ENCODE measurements around the gene OR4K1.
"Not testable (repeated sequence)": the region's sequence is repeated elsewhere in the genome, so short reads cannot be mapped to it uniquely, and the experiment has no call there.

OR4K1 gene, protein sequence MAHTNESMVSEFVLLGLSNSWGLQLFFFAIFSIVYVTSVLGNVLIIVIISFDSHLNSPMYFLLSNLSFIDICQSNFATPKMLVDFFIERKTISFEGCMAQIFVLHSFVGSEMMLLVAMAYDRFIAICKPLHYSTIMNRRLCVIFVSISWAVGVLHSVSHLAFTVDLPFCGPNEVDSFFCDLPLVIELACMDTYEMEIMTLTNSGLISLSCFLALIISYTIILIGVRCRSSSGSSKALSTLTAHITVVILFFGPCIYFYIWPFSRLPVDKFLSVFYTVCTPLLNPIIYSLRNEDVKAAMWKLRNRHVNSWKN

DNA sequence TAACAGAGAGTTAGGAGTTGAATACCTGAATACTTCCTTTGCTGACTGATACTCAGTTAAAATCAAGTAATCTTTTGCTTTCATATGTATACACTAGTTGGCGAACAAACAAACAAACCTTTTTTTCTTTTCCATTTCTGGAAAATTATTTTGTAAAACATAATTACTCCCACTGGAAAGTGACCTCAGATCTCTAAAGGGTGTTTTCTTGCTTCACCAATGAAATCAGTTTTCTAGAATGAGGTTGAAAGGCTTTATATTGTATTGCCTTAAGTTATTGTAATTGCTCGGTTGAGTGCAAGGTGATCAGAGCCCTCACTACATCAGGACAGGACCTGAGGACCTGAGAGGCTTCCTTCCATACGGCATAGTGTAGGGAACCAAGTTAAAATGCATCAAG, at the start of gene OR4K1:
TSS of gene OR4K1 (plus strand) at position 301 of the 400 bp plus-strand sequence. CDS start 4,750 bp downstream, outside the sequence.
- DNase-seq: no peak

DNA sequence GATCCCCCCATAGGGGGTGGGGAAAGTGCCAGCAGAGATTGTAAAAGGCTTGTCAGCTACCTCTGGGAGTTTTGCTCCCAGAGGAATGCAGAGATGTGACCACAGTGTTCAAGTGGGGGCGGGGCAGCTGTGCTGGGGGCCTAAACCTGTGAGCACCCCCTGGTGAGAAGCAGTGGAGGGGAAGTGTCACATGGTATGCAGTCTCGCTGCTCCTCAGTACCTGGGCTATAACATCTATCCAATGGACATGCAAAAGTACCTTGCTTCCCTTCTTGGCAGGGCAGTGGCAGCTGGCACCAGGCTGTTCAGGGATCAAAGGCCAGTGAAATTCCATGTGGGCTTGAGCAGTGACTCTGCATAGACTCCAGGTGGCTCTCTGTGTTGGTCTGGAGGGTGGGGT, 35.4 kb upstream of the OR4K1 start:
- no peak for DNase-seq

DNA sequence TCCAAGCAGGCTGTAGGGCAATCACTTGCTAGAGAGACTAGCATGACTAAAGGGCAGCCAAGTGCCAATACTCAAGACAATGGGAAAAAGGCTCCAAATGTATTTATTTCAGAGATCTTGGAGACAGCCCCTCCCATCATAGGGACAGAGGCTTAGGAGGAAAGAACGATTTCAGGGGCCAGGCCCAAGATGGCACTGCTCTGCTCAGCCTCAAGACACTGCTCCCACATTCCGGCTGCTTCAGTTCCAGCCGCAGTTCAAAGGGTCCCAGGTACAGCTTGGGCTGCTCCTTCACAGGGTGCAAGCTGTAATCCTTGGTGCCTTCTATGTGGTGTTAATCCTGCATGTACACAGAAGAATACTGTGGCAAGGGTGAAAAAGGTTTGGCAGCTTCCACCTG, 29.7 kb upstream of the OR4K1 start:
- DNase-seq: no peak

DNA sequence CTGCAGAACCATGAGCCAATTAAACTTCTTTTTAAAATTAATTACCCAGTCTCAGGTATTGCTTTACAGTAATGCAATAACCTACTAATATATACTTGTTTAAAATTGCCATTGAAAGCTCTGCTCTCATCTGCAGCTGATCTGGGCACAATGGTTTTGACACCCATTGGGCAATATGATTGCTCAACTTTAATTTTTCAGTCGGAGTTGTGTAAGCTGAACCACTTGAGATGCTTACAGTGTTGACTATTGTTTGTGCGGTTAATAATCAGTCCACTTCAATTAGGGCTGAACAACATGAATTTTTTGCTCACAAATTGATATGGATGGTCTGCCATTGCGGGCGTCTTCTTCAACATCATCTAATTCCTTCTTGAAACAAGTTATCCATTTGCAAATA, 28.3 kb upstream of the OR4K1 start:
- no peak for DNase-seq

DNA sequence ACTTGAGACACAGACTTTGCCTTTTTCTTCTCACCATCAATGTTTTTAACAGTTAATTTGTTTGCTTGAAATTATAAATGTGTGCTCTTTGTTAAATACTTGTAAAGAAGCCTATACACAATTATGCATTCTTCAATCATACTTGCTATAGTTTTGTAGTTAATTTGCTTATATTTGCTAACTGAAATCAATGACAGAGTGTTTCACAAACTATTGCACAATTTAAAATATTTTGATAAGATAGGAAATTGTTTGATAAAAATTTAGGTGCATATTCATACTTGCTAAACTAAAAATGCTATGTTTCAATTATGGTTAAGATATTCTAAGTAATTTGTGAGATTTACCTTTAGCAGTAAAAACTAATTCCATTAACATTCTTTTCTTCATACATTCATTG, 24.1 kb upstream of the OR4K1 start:
- DNase-seq: no peak

DNA sequence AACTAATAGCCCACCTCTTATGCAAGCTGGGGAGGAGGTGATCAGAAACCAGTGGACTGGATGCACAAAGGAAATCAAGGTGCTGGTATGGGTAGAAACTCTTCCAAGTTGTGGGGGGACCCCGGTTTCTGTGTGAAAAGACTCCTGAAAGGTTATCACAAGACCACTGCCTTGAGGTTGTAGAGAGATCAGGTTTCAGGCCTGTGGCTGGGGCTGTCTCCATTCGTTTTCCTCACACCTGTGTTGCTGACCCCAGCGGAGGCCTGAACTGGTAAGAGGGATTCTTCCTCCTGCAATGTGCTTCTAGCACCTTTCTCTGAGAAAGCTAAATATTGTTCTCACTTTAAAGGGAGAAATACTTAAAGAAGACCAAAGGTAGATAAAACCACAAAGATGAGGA, 19.6 kb upstream of the OR4K1 start:
- DNase-seq: no peak

DNA sequence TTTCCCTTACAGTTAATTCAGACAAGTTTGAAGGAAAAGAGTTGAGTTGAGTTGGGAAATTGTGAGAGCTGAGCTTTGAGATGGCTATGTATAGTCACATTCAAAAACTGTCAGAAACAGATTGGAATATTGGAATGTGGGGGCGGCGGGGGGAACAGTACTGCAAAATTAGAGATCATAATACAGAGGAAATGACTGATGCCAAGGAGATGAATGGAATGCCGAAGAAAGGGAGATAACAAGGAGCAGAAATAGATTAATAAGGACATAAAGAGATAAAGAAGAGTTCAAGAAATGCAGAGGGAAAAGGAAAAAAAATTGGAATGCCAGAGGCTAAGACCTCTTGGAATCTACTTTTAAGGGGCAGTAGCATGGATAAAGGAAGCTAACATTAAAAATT, 13.5 kb upstream of the OR4K1 start:
- no peak for DNase-seq

DNA sequence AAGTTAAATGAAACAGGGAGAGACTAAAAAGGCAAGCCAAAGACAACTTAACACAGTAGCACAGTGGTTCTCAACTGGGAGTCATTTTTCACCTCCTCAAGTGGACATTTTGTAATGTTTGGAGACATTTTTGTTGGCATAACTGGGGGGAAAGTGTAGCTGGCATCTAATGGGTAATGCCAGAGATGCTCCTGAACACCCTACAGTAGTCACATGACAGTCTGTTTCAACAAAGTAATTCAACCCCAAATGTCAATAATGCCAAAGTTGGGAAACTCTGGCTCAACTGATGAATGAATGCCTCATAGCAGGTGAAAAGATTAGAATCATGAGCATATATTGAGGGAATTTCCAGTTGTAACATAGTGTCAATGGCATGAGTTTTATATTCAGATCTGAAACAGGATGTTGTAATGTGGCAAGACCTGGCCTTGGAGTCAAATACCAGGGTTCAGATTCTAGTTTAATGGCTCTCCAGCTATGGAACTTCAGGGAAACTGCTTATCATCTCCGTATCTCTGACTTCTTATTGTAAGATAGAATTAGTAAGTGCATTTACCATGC, 12.7 kb upstream of the OR4K1 start:
- DNase-seq: no peak

DNA sequence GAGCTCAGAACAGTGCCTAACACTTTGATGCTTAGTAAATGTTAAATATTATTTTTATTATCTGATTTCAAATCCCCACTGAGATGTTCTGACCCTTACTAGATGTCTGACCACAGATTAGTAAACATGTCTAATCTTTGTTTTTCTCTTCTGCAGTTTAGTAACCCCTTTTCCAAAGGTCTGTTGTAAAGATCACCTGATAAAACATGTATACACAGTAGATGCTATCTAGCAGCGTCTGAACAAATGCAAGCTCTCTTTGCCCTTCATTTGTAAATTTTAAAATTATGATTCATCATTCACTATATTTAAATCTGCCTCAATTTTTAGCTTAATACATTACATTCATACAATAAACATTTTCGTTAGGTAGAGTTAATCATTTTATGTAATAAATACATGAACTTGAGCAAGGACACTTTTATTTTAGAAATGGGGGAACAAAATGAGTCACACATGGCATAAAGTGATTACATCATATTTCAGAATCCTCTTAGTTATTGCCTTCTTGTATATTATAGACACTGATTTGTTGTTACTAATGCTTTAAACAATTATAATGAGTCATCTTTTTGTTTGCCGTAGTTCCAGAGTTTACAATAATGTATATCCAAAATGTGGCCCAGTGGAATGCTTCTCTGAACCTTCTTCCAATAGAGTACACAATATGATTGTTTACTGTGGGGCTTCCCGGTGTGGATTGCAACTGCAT, 12.0 kb upstream of the OR4K1 start:
- no peak for DNase-seq

DNA sequence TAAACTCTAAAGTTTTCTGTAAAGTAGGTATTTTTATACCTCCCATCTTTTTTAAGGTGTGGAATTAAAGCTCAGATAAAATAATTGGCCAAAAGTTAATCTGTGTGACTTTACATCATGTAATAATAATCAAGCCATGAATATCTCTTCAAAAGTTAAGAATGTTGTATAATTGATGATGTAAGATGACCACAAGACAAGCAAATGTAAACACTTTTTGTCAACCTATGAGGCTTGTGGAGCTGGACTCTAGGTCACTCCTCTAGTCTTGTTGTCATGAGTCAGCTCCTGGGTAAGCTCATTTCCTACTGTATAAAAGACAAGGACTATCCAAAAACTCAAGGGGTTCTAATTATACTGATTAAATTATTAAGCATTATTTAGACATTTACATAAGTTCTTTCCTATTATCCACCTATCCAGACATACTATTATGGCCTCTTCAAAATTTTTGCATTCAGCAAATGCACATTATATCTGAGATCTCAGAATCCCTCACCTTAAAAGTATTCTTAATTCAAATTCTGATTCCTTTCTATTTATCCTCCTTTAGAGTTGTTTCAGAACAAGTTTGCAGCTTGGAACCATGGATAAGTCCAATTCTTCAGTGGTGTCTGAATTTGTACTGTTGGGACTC, 10.6 kb upstream of the OR4K1 start, which contains the start of gene OR4K5:
TSS of gene OR4K5 (plus strand) at position 587 of the 637 bp plus-strand sequence. CDS start at position 587, 0 bp downstream.
- DNase-seq: no peak

DNA sequence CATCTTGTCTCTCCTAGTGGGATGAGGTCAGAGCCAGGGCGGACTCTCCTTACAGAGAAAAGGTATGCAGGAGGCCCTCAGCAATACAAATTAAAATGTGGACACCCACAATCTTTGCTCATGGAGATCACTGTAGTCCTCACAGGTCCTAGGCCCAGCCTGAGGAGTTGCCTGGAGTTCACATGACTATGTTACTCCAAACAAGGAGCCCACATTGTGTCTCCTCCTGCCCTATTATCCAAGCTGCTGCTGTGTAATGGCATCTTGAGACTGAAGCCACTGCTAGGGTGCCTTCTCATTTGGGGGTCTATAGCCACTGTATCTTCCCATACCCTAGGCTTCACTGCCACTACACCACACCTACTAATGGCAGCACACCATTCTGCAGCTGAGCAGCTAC, 11.0 kb downstream of the OR4K1 start:
- no peak for DNase-seq

DNA sequence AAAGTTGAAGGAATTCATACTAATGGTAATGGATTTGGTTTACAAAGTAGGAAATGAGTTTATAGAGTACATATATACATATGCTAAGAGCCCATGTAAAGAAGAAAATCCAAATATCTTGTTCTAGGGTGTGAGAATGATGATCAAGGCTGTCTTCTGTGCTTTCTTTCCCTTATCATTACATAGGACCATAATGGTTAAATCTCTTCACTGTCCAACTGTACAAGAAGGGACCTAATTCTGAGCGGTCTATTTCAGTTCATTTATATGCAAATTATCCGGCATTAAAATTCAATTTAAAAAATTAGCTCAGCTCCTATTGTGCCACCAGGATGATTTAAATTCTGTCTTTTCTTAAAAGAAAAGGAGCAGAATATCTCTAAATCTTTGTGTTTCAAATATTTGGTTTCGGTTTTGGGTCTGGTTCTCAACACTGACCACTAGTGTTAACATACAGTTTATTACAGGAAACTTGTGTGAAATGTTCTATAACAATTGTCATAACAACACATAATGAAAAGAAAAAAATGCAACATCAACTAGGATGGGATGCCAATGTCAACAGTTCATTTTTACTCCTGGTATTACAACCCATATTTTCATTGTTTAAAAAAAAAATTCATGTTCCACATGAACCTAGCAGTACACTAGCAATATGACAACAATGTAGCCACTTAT, 16.8 kb downstream of the OR4K1 start:
- DNase-seq: no peak

DNA sequence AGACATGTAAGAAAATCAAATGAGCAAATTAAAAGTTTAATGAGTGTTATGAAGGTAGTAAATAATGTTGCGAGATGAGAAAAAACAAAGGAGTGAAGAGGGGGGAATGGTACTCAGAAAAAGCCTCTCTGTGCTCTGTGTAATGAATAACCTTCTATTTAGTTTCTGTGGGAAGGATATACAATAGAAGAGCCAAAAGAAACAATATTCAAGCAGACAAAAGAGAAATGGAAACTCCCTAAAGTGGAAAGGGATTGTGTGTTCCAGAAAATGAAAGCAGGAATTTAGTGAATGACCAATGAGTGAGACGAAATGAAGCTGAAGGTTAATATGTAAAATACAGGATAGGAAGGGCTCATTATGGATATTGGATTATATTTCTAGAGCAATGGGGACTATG, 18.5 kb downstream of the OR4K1 start:
- DNase-seq: no peak

DNA sequence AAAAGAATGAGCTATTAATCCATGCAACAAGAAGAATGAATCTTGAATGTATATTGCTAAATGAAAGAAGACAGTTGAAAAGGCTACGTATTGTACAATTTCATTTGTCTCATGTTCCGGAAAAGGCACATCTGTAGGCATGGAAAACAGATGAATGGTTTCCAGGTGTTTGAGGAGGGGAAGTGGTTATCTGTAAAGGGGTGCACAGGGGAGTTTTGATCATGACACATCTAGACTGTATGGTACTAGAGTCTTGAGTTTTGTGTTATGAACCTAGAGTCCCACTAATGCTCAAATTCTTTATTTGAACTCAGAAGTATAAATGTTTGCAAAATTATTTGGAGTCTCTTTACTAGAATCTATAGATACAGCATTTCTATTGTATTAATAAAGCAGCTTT, 39.0 kb downstream of the OR4K1 start:
- not testable (repeated sequence) for DNase-seq

DNA sequence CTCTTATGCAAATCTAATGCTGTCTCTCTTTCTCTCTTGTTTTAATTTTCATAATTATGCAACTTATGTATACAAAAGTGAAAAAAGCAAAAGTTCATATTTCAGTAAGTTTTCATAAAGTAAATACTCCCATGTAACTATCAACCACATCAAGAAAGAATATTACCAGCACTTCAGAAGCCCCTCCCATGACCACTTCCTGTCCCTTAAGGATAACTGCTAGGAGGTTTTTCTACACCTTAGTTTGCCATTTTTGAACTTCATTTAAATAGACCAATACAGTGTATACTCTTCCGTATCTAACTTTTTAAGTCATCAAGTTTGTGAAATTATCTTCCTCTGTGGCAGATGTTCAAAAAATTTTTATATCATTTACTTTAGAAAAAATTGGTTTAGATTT, 44.1 kb downstream of the OR4K1 start:
- no peak for DNase-seq

DNA sequence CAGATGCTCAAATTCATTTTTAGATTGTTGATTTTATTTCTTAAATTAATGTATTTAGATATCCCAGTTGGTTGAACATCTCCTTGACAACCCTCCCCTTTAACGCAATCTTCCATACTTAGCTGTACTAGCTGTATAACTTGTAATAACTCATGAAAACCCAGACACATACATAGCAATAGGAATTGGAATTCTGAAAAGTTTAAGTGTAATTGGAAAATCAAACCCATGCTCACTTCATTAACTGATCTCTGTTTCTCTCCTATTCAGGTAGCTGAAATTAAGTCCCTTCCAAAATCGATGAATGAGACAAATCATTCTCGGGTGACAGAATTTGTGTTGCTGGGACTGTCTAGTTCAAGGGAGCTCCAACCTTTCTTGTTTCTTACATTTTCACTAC, 44.6 kb downstream of the OR4K1 start, which contains the start of gene OR4K15:
TSS of gene OR4K15 (plus strand) at position 301 of the 400 bp plus-strand sequence. CDS start at position 301, 0 bp downstream.
- DNase-seq: no peak

Data from activated CD8-positive, alpha-beta memory T cell treated with anti-CD3 and anti-CD28 coated beads, Interleukin-2, amount 50 U/mL, for 48 hours (primary cell).